IMR-90 (cell line): ENCODE results near the gene PBLD. TPM values are rescaled to one million over a fixed set of nuclear protein-coding genes. Genes with fewer than 3 reads are reported as not detected.

ENCODE experiments used
- ATAC-seq: fragments of 200-7000 bp; cut with Tn5 transposase; 2 replicates; pipeline ENCODE4 v1.9.1; 2020; ENCODE audit warnings: low read depth, mild to moderate bottlenecking, moderate library complexity
- BruUV-seq: library from RNA; stranded (reverse); fragments of 400-500 nt; replicated peaks from 2 replicates; lab custom pipeline; 2021; lab: Mats Ljungman, UMichigan
- CTCF ChIA-PET: fragments of 300-600 bp; formaldehyde crosslinking; extraction: SDS; loops from one replicate; lab custom pipeline; 2021; ENCODE audit warnings: antibody characterized with exemption; lab: Yijun Ruan, JAX
- POLR2A ChIA-PET: fragments of 300-600 bp; sonication (Branson Sonifier 250); formaldehyde crosslinking; loops from one replicate; lab custom pipeline; 2022; ENCODE audit warnings: antibody characterized with exemption; ENCODE audit not compliant: unreplicated experiment; lab: Charles Lee
- DNase-seq: peaks from one replicate; pipeline ENCODE4 v3.0.0; 2013
- H2AFZ ChIP-seq: replicated peaks from 2 replicates; pipeline ENCODE3; 2013; ENCODE audit warnings: low read length, mild to moderate bottlenecking; ENCODE audit not compliant: poor library complexity
- H2AK5ac ChIP-seq: 2 replicates; pipeline ENCODE4 v1.6.1; 2013; ENCODE audit warnings: low read depth, low read length, inconsistent platforms
- H2AK9ac ChIP-seq: replicated peaks from 2 replicates; pipeline ENCODE3; 2013; ENCODE audit warnings: mild to moderate bottlenecking, low read depth, low read length, moderate library complexity; ENCODE audit not compliant: poor library complexity
- H2BK120ac ChIP-seq: 2 replicates; pipeline ENCODE4 v1.6.1; 2013; ENCODE audit warnings: low read depth, low read length, inconsistent platforms
- H2BK15ac ChIP-seq: 3 replicates; pipeline ENCODE4 v1.6.1; 2013; ENCODE audit warnings: low read depth, low read length, inconsistent platforms
- H2BK20ac ChIP-seq: 2 replicates; pipeline ENCODE4 v1.6.1; 2013; ENCODE audit warnings: low read depth, mild to moderate bottlenecking, inconsistent platforms, low read length, moderate library complexity
- H2BK5ac ChIP-seq: 2 replicates; pipeline ENCODE4 v1.6.1; 2013; ENCODE audit warnings: mild to moderate bottlenecking, low read depth, low read length, inconsistent platforms; ENCODE audit not compliant: poor library complexity, severe bottlenecking
- H3K14ac ChIP-seq: replicated peaks from 2 replicates; pipeline ENCODE4 v1.6.1; 2013; ENCODE audit warnings: low read depth, low read length, inconsistent platforms
- H3K18ac ChIP-seq: 2 replicates; pipeline ENCODE4 v1.6.1; 2013; ENCODE audit warnings: low read depth, low read length, control low read depth
- H3K23ac ChIP-seq: 2 replicates; pipeline ENCODE4 v1.6.1; 2013; ENCODE audit warnings: low read depth, low read length, inconsistent platforms
- H3K27ac ChIP-seq: 2 replicates; pipeline ENCODE4 v1.5.1; 2013; ENCODE audit warnings: mild to moderate bottlenecking, control low read depth, low read length; ENCODE audit not compliant: insufficient read depth
- H3K27me3 ChIP-seq: 2 replicates; pipeline ENCODE4 v1.6.1; 2013; ENCODE audit warnings: low read length; ENCODE audit not compliant: control insufficient read depth, insufficient read depth
- H3K36me3 ChIP-seq: 2 replicates; pipeline ENCODE4 v1.6.1; 2013; ENCODE audit warnings: low read length, mixed read lengths; ENCODE audit not compliant: control insufficient read depth, insufficient read depth
- H3K4ac ChIP-seq: 2 replicates; pipeline ENCODE4 v1.6.1; 2013; ENCODE audit warnings: low read depth, low read length, inconsistent platforms
- H3K4me1 ChIP-seq: 2 replicates; pipeline ENCODE4 v1.6.1; 2013; ENCODE audit warnings: low read length, mixed read lengths; ENCODE audit not compliant: control insufficient read depth, insufficient read depth
- H3K4me2 ChIP-seq: 2 replicates; pipeline ENCODE4 v1.6.1; 2013; ENCODE audit warnings: low read depth, mild to moderate bottlenecking, control low read depth, low read length, moderate library complexity
- H3K4me3 ChIP-seq: 2 replicates; pipeline ENCODE4 v1.5.1; 2013; ENCODE audit warnings: low read depth, mild to moderate bottlenecking, control low read depth, low read length, moderate library complexity; ENCODE audit not compliant: insufficient read depth
- H3K56ac ChIP-seq: 2 replicates; pipeline ENCODE4 v1.6.1; 2013; ENCODE audit warnings: low read length, inconsistent platforms; ENCODE audit not compliant: insufficient read depth; ENCODE audit errors: extremely low read depth
- H3K79me1 ChIP-seq, 2 experiments: 2 replicates each; pipeline ENCODE4 v1.6.1; 2013; ENCODE audit warnings: low read length in 2 of 2, inconsistent platforms in 1 of 2, low read depth in 1 of 2
- H3K9ac ChIP-seq: 2 replicates; pipeline ENCODE4 v1.6.1; 2013; ENCODE audit warnings: low read depth, low read length, control low read depth
- H3K9me1 ChIP-seq: 2 replicates; pipeline ENCODE4 v1.6.1; 2013; ENCODE audit warnings: low read length, inconsistent platforms; ENCODE audit not compliant: insufficient read depth
- H3K9me3 ChIP-seq: 2 replicates; pipeline ENCODE4 v1.6.1; 2013; ENCODE audit warnings: low read length; ENCODE audit not compliant: control insufficient read depth, insufficient read depth
- H4K20me1 ChIP-seq: 2 replicates; pipeline ENCODE4 v1.6.1; 2013; ENCODE audit warnings: low read length, inconsistent platforms; ENCODE audit not compliant: insufficient read depth
- H4K5ac ChIP-seq: 2 replicates; pipeline ENCODE4 v1.6.1; 2013; ENCODE audit warnings: mild to moderate bottlenecking, low read depth, low read length, control low read depth
- H4K8ac ChIP-seq, 2 experiments: 2 replicates each; pipeline ENCODE4 v1.6.1; 2013; ENCODE audit warnings: low read depth in 2 of 2, low read length in 2 of 2, control low read depth in 1 of 2, inconsistent platforms in 1 of 2
- H4K91ac ChIP-seq: 2 replicates; pipeline ENCODE4 v1.6.1; 2013; ENCODE audit warnings: low read depth, low read length, inconsistent platforms; ENCODE audit not compliant: insufficient read depth
- BHLHE40 ChIP-seq: fragments of 150-350 bp; IDR thresholded peaks from 2 replicates; pipeline ENCODE4 v1.6.1; 2016; ENCODE audit warnings: mild to moderate bottlenecking, low read depth, low read length
- CEBPB ChIP-seq: IDR thresholded peaks from 2 replicates; pipeline ENCODE4 v1.6.1; 2012; ENCODE audit warnings: low read depth, low read length, improper control_type of control experiment
- CHD1 ChIP-seq: IDR thresholded peaks from 2 replicates; pipeline ENCODE4 v1.6.1; 2012; ENCODE audit warnings: low read depth, low read length, improper control_type of control experiment
- CTCF ChIP-seq: conservative IDR thresholded peaks from 2 replicates; pipeline ENCODE4 v1.5.1; 2012; ENCODE audit warnings: mild to moderate bottlenecking, low read depth, low read length, improper control_type of control experiment
- ELK1 ChIP-seq: fragments of 150-350 bp; IDR thresholded peaks from 2 replicates; pipeline ENCODE4 v1.6.1; 2016; ENCODE audit warnings: low read depth, mild to moderate bottlenecking, low read length, moderate library complexity, borderline replicate concordance
- FOS ChIP-seq: fragments of 150-350 bp; IDR thresholded peaks from 2 replicates; pipeline ENCODE4 v1.6.1; 2016; ENCODE audit warnings: low read depth, low read length
- MAFK ChIP-seq: IDR thresholded peaks from 2 replicates; pipeline ENCODE4 v1.6.1; 2012; ENCODE audit warnings: low read depth, low read length, improper control_type of control experiment
- MAZ ChIP-seq: IDR thresholded peaks from 2 replicates; pipeline ENCODE4 v1.6.1; 2012; ENCODE audit warnings: low read depth, mild to moderate bottlenecking, low read length, improper control_type of control experiment, moderate library complexity, borderline replicate concordance
- MXI1 ChIP-seq: IDR thresholded peaks from 2 replicates; pipeline ENCODE4 v1.6.1; 2012; ENCODE audit warnings: low read depth, mild to moderate bottlenecking, low read length, moderate library complexity, borderline replicate concordance
- NFE2L2 ChIP-seq: fragments of 150-350 bp; IDR thresholded peaks from 2 replicates; pipeline ENCODE4 v1.6.1; 2016; ENCODE audit warnings: low read depth, mild to moderate bottlenecking, low read length
- POLR2A ChIP-seq: IDR thresholded peaks from 2 replicates; pipeline ENCODE4 v1.6.1; 2012; ENCODE audit warnings: mild to moderate bottlenecking, low read depth, low read length
- RAD21 ChIP-seq: IDR thresholded peaks from 2 replicates; pipeline ENCODE4 v1.6.1; 2012; ENCODE audit warnings: low read length, improper control_type of control experiment
- RCOR1 ChIP-seq: IDR thresholded peaks from 2 replicates; pipeline ENCODE4 v1.6.1; 2012; ENCODE audit warnings: mild to moderate bottlenecking, low read length, improper control_type of control experiment; ENCODE audit not compliant: insufficient replicate concordance
- RFX5 ChIP-seq: IDR thresholded peaks from 2 replicates; pipeline ENCODE4 v1.8.0; 2012; ENCODE audit warnings: low read depth, mild to moderate bottlenecking, low read length, moderate library complexity
- SMC3 ChIP-seq: fragments of 150-350 bp; IDR thresholded peaks from 2 replicates; pipeline ENCODE4 v1.6.1; 2016; ENCODE audit warnings: low read depth, mild to moderate bottlenecking, antibody characterized with exemption, low read length, moderate library complexity
- USF2 ChIP-seq: fragments of 150-350 bp; IDR thresholded peaks from 2 replicates; pipeline ENCODE4 v1.6.1; 2017; ENCODE audit warnings: mild to moderate bottlenecking, antibody characterized with exemption, low read length, low read depth
- WGBS, 2 experiments: methylation state at CpG; one replicate each; pipeline versions ENCODE4 v1.1.5 to v1.1.7; 2013; ENCODE audit warnings: missing lambda C conversion rate in 2 of 2; ENCODE audit not compliant: insufficient read length in 1 of 2; ENCODE audit errors: extremely low coverage in 2 of 2; 5-methylcytosine and 5-hydroxymethylcytosine counted together
- dilution Hi-C: fragments of 300-500 bp; cut with HindIII; formaldehyde crosslinking; loops from one replicate; pipeline ENCODE4 v1.14.3; 2018; ENCODE audit warnings: low sequenced_read_pairs; ENCODE audit not compliant: unreplicated experiment
- in situ Hi-C: fragments of 300-500 bp; cut with MboI; formaldehyde crosslinking; loops from 3 replicates; pipeline ENCODE4 v1.14.3; 2019; ENCODE audit warnings: low sequenced_read_pairs, inconsistent platforms, mixed read lengths
- intact Hi-C: fragments of 100-400 bp; cut with micrococcal nuclease; formaldehyde crosslinking; loops from 2 replicates; pipeline ENCODE4 v1.10.0; 2022
- polyA plus RNA-seq, 3 experiments: library from polyadenylated mRNA; depleted of rRNA; stranded (reverse); fragments of >200 nt; gene quantifications; 2 replicates each; pipeline ENCODE4 v1.2.3, GENCODE V29; 2012; ENCODE audit warnings: low replicate concordance in 1 of 3
- total RNA-seq: library from RNA; depleted of rRNA; stranded (reverse); fragments of >200 nt; gene quantifications from 2 replicates; pipeline ENCODE4 v1.2.3, GENCODE V29; 2012

PBLD gene
- total and polyA plus RNA-seq, 2 of the 4 experiments (the other 2 are of a cell fraction), result 3.3 to 5.7 TPM

GRCh38 chr10:68359189-68359588, 26.5 kb upstream of the PBLD start:
- H3K4me2 ChIP-seq, result no peak overlapping the region
- H4K5ac ChIP-seq, result no peak overlapping the region
- H3K9ac ChIP-seq, result no peak overlapping the region
- no CpG with 5 or more reads among the region's 6 CpGs for WGBS, 2 experiments
- H3K27me3 ChIP-seq, result no peaks in the 10 kb centered on the region
- no peak overlapping the region for H3K4ac ChIP-seq
- no peaks in the 10 kb centered on the region for H3K9me3 ChIP-seq
- H3K4me3 ChIP-seq, result no peak overlapping the region
- BruUV-seq, result no TSS peak
- ChIA-PET CTCF (interaction anchor here (0.6 kb wide), 1 partner anchor 12 kb away, joined by 3 read pairs; no protein-coding TSS in a partner anchor), POLR2A (no interaction called here)
- H3K27ac ChIP-seq, result no peak overlapping the region
- no peaks in the 10 kb centered on the region for H3K79me1 ChIP-seq
- H2BK120ac ChIP-seq, result no peak overlapping the region
- TF ChIP-seq RAD21 (no peak), MAFK (no peak), SMC3 (no peak), POLR2A (no peak), RCOR1 (no peak), BHLHE40 (no peak), USF2 (no peak), RFX5 (no peak), CEBPB (no peak), NFE2L2 (no peak), CHD1 (no peak), CTCF (no peak), MXI1 (no peak), MAZ (no peak), ELK1 (no peak), FOS (no peak)
- no peak overlapping the region for H3K18ac ChIP-seq
- H3K9me1 ChIP-seq, result no peaks in the 10 kb centered on the region
- no peak for ATAC-seq
- no peak overlapping the region for H3K56ac ChIP-seq
- H3K4me1 ChIP-seq, result no peaks in the 10 kb centered on the region
- no peak overlapping the region for H2AK5ac ChIP-seq
- no peak overlapping the region for H4K91ac ChIP-seq
- peaks cover 33% of the 10 kb centered on the region for H3K36me3 ChIP-seq
- DNase-seq, result no peak
- H2AK9ac ChIP-seq, result no peak overlapping the region
- intact Hi-C loops (no loop called here), dilution Hi-C loops (no loop called here), in situ Hi-C loops (no loop called here)
- no peak overlapping the region for H3K14ac ChIP-seq
- no peak overlapping the region for H2BK20ac ChIP-seq
- H4K8ac ChIP-seq, result no peak overlapping the region
- no peak overlapping the region for H2BK15ac ChIP-seq
- no peak overlapping the region for H2BK5ac ChIP-seq
- H4K20me1 ChIP-seq, result no peaks in the 10 kb centered on the region
- H3K23ac ChIP-seq, result no peak overlapping the region
- no peak overlapping the region for H2AFZ ChIP-seq
